Glutamatergic neuron (in vitro differentiated cells): Measurements from ENCODE around the gene ALAS2. TPM values are rescaled to one million over a fixed set of nuclear protein-coding genes. Genes with fewer than 3 reads are reported as not detected.

ENCODE experiments used
- DNase-seq: peaks from one replicate; pipeline ENCODE4 v3.0.0; 2022
- H3K27ac Mint-ChIP-seq: one replicate; pipeline ENCODE4 v1.8.0; 2020; ENCODE audit warnings: mild to moderate bottlenecking, mixed read lengths, inconsistent platforms; ENCODE audit not compliant: unreplicated experiment
- H3K27me3 Mint-ChIP-seq: one replicate; pipeline ENCODE4 v1.8.0; 2020; ENCODE audit warnings: mild to moderate bottlenecking, moderate library complexity, mixed read lengths, inconsistent platforms; ENCODE audit not compliant: unreplicated experiment
- H3K36me3 Mint-ChIP-seq: one replicate; pipeline ENCODE4 v1.8.0; 2020; ENCODE audit warnings: mild to moderate bottlenecking, mixed read lengths, inconsistent platforms; ENCODE audit not compliant: unreplicated experiment
- H3K4me1 Mint-ChIP-seq: one replicate; pipeline ENCODE4 v1.8.0; 2020; ENCODE audit warnings: mild to moderate bottlenecking, low read depth, mixed read lengths, inconsistent platforms; ENCODE audit not compliant: unreplicated experiment
- H3K4me3 Mint-ChIP-seq: one replicate; pipeline ENCODE4 v1.8.0; 2020; ENCODE audit warnings: mild to moderate bottlenecking, mixed read lengths, inconsistent platforms; ENCODE audit not compliant: unreplicated experiment
- H3K9me3 Mint-ChIP-seq: one replicate; pipeline ENCODE4 v1.8.0; 2020; ENCODE audit warnings: mild to moderate bottlenecking, moderate library complexity, mixed read lengths, inconsistent platforms; ENCODE audit not compliant: unreplicated experiment
- total RNA-seq: library from RNA; stranded (reverse); fragmentation: NEBNext Ultra II Directional; extraction: Animal tissue kit (Norgen Biotek cat#: 25700); gene quantifications from one replicate; pipeline ENCODE4 v1.2.1, GENCODE V29; 2021; ENCODE audit not compliant: unreplicated experiment
- TF ChIP-seq, protein P1 (sequence below): fragments of 200-600 bp; sonication (generic); IDR thresholded peaks from one replicate; pipeline ENCODE4 v1.5.0; 2021; ENCODE audit not compliant: partially characterized antibody, unreplicated experiment

The ALAS2 gene
- total RNA-seq, 1 donor from 2014 or later = not detected

- Mint-ChIP-seq H3K4me3 (no peak overlapping the region), H3K36me3 (no peaks in the 10 kb centered on the region), H3K27me3 (no peaks in the 10 kb centered on the region), H3K4me1 (no peaks in the 10 kb centered on the region), H3K27ac (no peak overlapping the region), H3K9me3 (no peaks in the 10 kb centered on the region)
- no peak for DNase-seq
- TF ChIP-seq, protein P1, sequence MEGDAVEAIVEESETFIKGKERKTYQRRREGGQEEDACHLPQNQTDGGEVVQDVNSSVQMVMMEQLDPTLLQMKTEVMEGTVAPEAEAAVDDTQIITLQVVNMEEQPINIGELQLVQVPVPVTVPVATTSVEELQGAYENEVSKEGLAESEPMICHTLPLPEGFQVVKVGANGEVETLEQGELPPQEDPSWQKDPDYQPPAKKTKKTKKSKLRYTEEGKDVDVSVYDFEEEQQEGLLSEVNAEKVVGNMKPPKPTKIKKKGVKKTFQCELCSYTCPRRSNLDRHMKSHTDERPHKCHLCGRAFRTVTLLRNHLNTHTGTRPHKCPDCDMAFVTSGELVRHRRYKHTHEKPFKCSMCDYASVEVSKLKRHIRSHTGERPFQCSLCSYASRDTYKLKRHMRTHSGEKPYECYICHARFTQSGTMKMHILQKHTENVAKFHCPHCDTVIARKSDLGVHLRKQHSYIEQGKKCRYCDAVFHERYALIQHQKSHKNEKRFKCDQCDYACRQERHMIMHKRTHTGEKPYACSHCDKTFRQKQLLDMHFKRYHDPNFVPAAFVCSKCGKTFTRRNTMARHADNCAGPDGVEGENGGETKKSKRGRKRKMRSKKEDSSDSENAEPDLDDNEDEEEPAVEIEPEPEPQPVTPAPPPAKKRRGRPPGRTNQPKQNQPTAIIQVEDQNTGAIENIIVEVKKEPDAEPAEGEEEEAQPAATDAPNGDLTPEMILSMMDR = no peak
Measured at GRCh38 chrX:55006827-55007621, 23.8 kb downstream of the ALAS2 start.

- TF ChIP-seq, protein P1 = no peak
- H3K36me3 Mint-ChIP-seq = no peaks in the 10 kb centered on the region
- DNase-seq = no peak
- no peaks in the 10 kb centered on the region for H3K27me3 Mint-ChIP-seq
- H3K9me3 Mint-ChIP-seq = peaks cover 4% of the 10 kb centered on the region
- no peak overlapping the region for H3K4me3 Mint-ChIP-seq
- H3K4me1 Mint-ChIP-seq = peaks cover 5% of the 10 kb centered on the region
- H3K27ac Mint-ChIP-seq = no peak overlapping the region
Measured at GRCh38 chrX:55005256-55005655, 25.5 kb downstream of the ALAS2 start.

GRCh38 chrX:55004231-55004630, 26.5 kb downstream of the ALAS2 start:
- Mint-ChIP-seq H3K4me3 (no peak overlapping the region), H3K27me3 (no peaks in the 10 kb centered on the region), H3K36me3 (no peaks in the 10 kb centered on the region), H3K4me1 (peaks cover 5% of the 10 kb centered on the region), H3K9me3 (peaks cover 4% of the 10 kb centered on the region), H3K27ac (no peak overlapping the region)
- TF ChIP-seq, protein P1 = no peak
- no peak for DNase-seq

GRCh38 chrX:54999717-55000598, 30.8 kb downstream of the ALAS2 start, which contains the start of gene APEX2:
APEX2 (plus strand) TSS chrX:55000363; CDS start chrX:55000423, 60 bp downstream.
- H3K4me3 Mint-ChIP-seq = peak within 1 kb of the TSS; percentile 93
- H3K27me3 Mint-ChIP-seq = no peaks in the 10 kb centered on the region
- H3K9me3 Mint-ChIP-seq = peaks cover 4% of the 10 kb centered on the region
- TF ChIP-seq, protein P1 = no peak
- no peaks in the 10 kb centered on the region for H3K36me3 Mint-ChIP-seq
- peak within 1 kb of the TSS; percentile 94 for H3K27ac Mint-ChIP-seq
- peak; percentile 83 for DNase-seq
- H3K4me1 Mint-ChIP-seq = peaks cover 5% of the 10 kb centered on the region
